IMR-90 (cell line): ENCODE measurements around the gene SLC5A1. TPM values are rescaled to one million over a fixed set of nuclear protein-coding genes. Genes with fewer than 3 reads are reported as not detected.

Source experiments
- ATAC-seq: fragments of 200-7000 bp; cut with Tn5 transposase; 2 replicates; pipeline ENCODE4 v1.9.1; 2020; ENCODE audit warnings: low read depth, mild to moderate bottlenecking, moderate library complexity
- BruUV-seq: library from RNA; stranded (reverse); fragments of 400-500 nt; replicated peaks from 2 replicates; lab custom pipeline; 2021; lab: Mats Ljungman, UMichigan
- CTCF ChIA-PET: fragments of 300-600 bp; formaldehyde crosslinking; extraction: SDS; loops from one replicate; lab custom pipeline; 2021; ENCODE audit warnings: antibody characterized with exemption; lab: Yijun Ruan, JAX
- POLR2A ChIA-PET: fragments of 300-600 bp; sonication (Branson Sonifier 250); formaldehyde crosslinking; loops from one replicate; lab custom pipeline; 2022; ENCODE audit warnings: antibody characterized with exemption; ENCODE audit not compliant: unreplicated experiment; lab: Charles Lee
- DNase-seq: peaks from one replicate; pipeline ENCODE4 v3.0.0; 2013
- H2AFZ ChIP-seq: replicated peaks from 2 replicates; pipeline ENCODE3; 2013; ENCODE audit warnings: low read length, mild to moderate bottlenecking; ENCODE audit not compliant: poor library complexity
- H2AK5ac ChIP-seq: 2 replicates; pipeline ENCODE4 v1.6.1; 2013; ENCODE audit warnings: low read depth, low read length, inconsistent platforms
- H2AK9ac ChIP-seq: replicated peaks from 2 replicates; pipeline ENCODE3; 2013; ENCODE audit warnings: mild to moderate bottlenecking, low read depth, low read length, moderate library complexity; ENCODE audit not compliant: poor library complexity
- H2BK120ac ChIP-seq: 2 replicates; pipeline ENCODE4 v1.6.1; 2013; ENCODE audit warnings: low read depth, low read length, inconsistent platforms
- H2BK15ac ChIP-seq: 3 replicates; pipeline ENCODE4 v1.6.1; 2013; ENCODE audit warnings: low read depth, low read length, inconsistent platforms
- H2BK20ac ChIP-seq: 2 replicates; pipeline ENCODE4 v1.6.1; 2013; ENCODE audit warnings: low read depth, mild to moderate bottlenecking, inconsistent platforms, low read length, moderate library complexity
- H2BK5ac ChIP-seq: 2 replicates; pipeline ENCODE4 v1.6.1; 2013; ENCODE audit warnings: mild to moderate bottlenecking, low read depth, low read length, inconsistent platforms; ENCODE audit not compliant: poor library complexity, severe bottlenecking
- H3K14ac ChIP-seq: replicated peaks from 2 replicates; pipeline ENCODE4 v1.6.1; 2013; ENCODE audit warnings: low read depth, low read length, inconsistent platforms
- H3K18ac ChIP-seq: 2 replicates; pipeline ENCODE4 v1.6.1; 2013; ENCODE audit warnings: low read depth, low read length, control low read depth
- H3K23ac ChIP-seq: 2 replicates; pipeline ENCODE4 v1.6.1; 2013; ENCODE audit warnings: low read depth, low read length, inconsistent platforms
- H3K27ac ChIP-seq: 2 replicates; pipeline ENCODE4 v1.5.1; 2013; ENCODE audit warnings: mild to moderate bottlenecking, control low read depth, low read length; ENCODE audit not compliant: insufficient read depth
- H3K27me3 ChIP-seq: 2 replicates; pipeline ENCODE4 v1.6.1; 2013; ENCODE audit warnings: low read length; ENCODE audit not compliant: control insufficient read depth, insufficient read depth
- H3K36me3 ChIP-seq: 2 replicates; pipeline ENCODE4 v1.6.1; 2013; ENCODE audit warnings: low read length, mixed read lengths; ENCODE audit not compliant: control insufficient read depth, insufficient read depth
- H3K4ac ChIP-seq: 2 replicates; pipeline ENCODE4 v1.6.1; 2013; ENCODE audit warnings: low read depth, low read length, inconsistent platforms
- H3K4me1 ChIP-seq: 2 replicates; pipeline ENCODE4 v1.6.1; 2013; ENCODE audit warnings: low read length, mixed read lengths; ENCODE audit not compliant: control insufficient read depth, insufficient read depth
- H3K4me2 ChIP-seq: 2 replicates; pipeline ENCODE4 v1.6.1; 2013; ENCODE audit warnings: low read depth, mild to moderate bottlenecking, control low read depth, low read length, moderate library complexity
- H3K4me3 ChIP-seq: 2 replicates; pipeline ENCODE4 v1.5.1; 2013; ENCODE audit warnings: low read depth, mild to moderate bottlenecking, control low read depth, low read length, moderate library complexity; ENCODE audit not compliant: insufficient read depth
- H3K56ac ChIP-seq: 2 replicates; pipeline ENCODE4 v1.6.1; 2013; ENCODE audit warnings: low read length, inconsistent platforms; ENCODE audit not compliant: insufficient read depth; ENCODE audit errors: extremely low read depth
- H3K79me1 ChIP-seq, 2 experiments: 2 replicates each; pipeline ENCODE4 v1.6.1; 2013; ENCODE audit warnings: low read length in 2 of 2, inconsistent platforms in 1 of 2, low read depth in 1 of 2
- H3K9ac ChIP-seq: 2 replicates; pipeline ENCODE4 v1.6.1; 2013; ENCODE audit warnings: low read depth, low read length, control low read depth
- H3K9me1 ChIP-seq: 2 replicates; pipeline ENCODE4 v1.6.1; 2013; ENCODE audit warnings: low read length, inconsistent platforms; ENCODE audit not compliant: insufficient read depth
- H3K9me3 ChIP-seq: 2 replicates; pipeline ENCODE4 v1.6.1; 2013; ENCODE audit warnings: low read length; ENCODE audit not compliant: control insufficient read depth, insufficient read depth
- H4K20me1 ChIP-seq: 2 replicates; pipeline ENCODE4 v1.6.1; 2013; ENCODE audit warnings: low read length, inconsistent platforms; ENCODE audit not compliant: insufficient read depth
- H4K5ac ChIP-seq: 2 replicates; pipeline ENCODE4 v1.6.1; 2013; ENCODE audit warnings: mild to moderate bottlenecking, low read depth, low read length, control low read depth
- H4K8ac ChIP-seq, 2 experiments: 2 replicates each; pipeline ENCODE4 v1.6.1; 2013; ENCODE audit warnings: low read depth in 2 of 2, low read length in 2 of 2, control low read depth in 1 of 2, inconsistent platforms in 1 of 2
- H4K91ac ChIP-seq: 2 replicates; pipeline ENCODE4 v1.6.1; 2013; ENCODE audit warnings: low read depth, low read length, inconsistent platforms; ENCODE audit not compliant: insufficient read depth
- BHLHE40 ChIP-seq: fragments of 150-350 bp; IDR thresholded peaks from 2 replicates; pipeline ENCODE4 v1.6.1; 2016; ENCODE audit warnings: mild to moderate bottlenecking, low read depth, low read length
- CEBPB ChIP-seq: IDR thresholded peaks from 2 replicates; pipeline ENCODE4 v1.6.1; 2012; ENCODE audit warnings: low read depth, low read length, improper control_type of control experiment
- CTCF ChIP-seq: conservative IDR thresholded peaks from 2 replicates; pipeline ENCODE4 v1.5.1; 2012; ENCODE audit warnings: mild to moderate bottlenecking, low read depth, low read length, improper control_type of control experiment
- ELK1 ChIP-seq: fragments of 150-350 bp; IDR thresholded peaks from 2 replicates; pipeline ENCODE4 v1.6.1; 2016; ENCODE audit warnings: low read depth, mild to moderate bottlenecking, low read length, moderate library complexity, borderline replicate concordance
- MAFK ChIP-seq: IDR thresholded peaks from 2 replicates; pipeline ENCODE4 v1.6.1; 2012; ENCODE audit warnings: low read depth, low read length, improper control_type of control experiment
- MAZ ChIP-seq: IDR thresholded peaks from 2 replicates; pipeline ENCODE4 v1.6.1; 2012; ENCODE audit warnings: low read depth, mild to moderate bottlenecking, low read length, improper control_type of control experiment, moderate library complexity, borderline replicate concordance
- NFE2L2 ChIP-seq: fragments of 150-350 bp; IDR thresholded peaks from 2 replicates; pipeline ENCODE4 v1.6.1; 2016; ENCODE audit warnings: low read depth, mild to moderate bottlenecking, low read length
- SMC3 ChIP-seq: fragments of 150-350 bp; IDR thresholded peaks from 2 replicates; pipeline ENCODE4 v1.6.1; 2016; ENCODE audit warnings: low read depth, mild to moderate bottlenecking, antibody characterized with exemption, low read length, moderate library complexity
- USF2 ChIP-seq: fragments of 150-350 bp; IDR thresholded peaks from 2 replicates; pipeline ENCODE4 v1.6.1; 2017; ENCODE audit warnings: mild to moderate bottlenecking, antibody characterized with exemption, low read length, low read depth
- WGBS, 2 experiments: methylation state at CpG; one replicate each; pipeline versions ENCODE4 v1.1.5 to v1.1.7; 2013; ENCODE audit warnings: missing lambda C conversion rate in 2 of 2; ENCODE audit not compliant: insufficient read length in 1 of 2; ENCODE audit errors: extremely low coverage in 2 of 2; 5-methylcytosine and 5-hydroxymethylcytosine counted together
- dilution Hi-C: fragments of 300-500 bp; cut with HindIII; formaldehyde crosslinking; loops from one replicate; pipeline ENCODE4 v1.14.3; 2018; ENCODE audit warnings: low sequenced_read_pairs; ENCODE audit not compliant: unreplicated experiment
- in situ Hi-C: fragments of 300-500 bp; cut with MboI; formaldehyde crosslinking; loops from 3 replicates; pipeline ENCODE4 v1.14.3; 2019; ENCODE audit warnings: low sequenced_read_pairs, inconsistent platforms, mixed read lengths
- intact Hi-C: fragments of 100-400 bp; cut with micrococcal nuclease; formaldehyde crosslinking; loops from 2 replicates; pipeline ENCODE4 v1.10.0; 2022
- polyA plus RNA-seq, 3 experiments: library from polyadenylated mRNA; depleted of rRNA; stranded (reverse); fragments of >200 nt; gene quantifications; 2 replicates each; pipeline ENCODE4 v1.2.3, GENCODE V29; 2012; ENCODE audit warnings: low replicate concordance in 1 of 3
- total RNA-seq: library from RNA; depleted of rRNA; stranded (reverse); fragments of >200 nt; gene quantifications from 2 replicates; pipeline ENCODE4 v1.2.3, GENCODE V29; 2012

The SLC5A1 gene
- total and polyA plus RNA-seq, 2 of the 4 experiments (the other 2 are of a cell fraction), result not detected

- H4K20me1 ChIP-seq, result no peaks in the 10 kb centered on the region
- H4K5ac ChIP-seq, result no peak overlapping the region
- no peak overlapping the region for H3K14ac ChIP-seq
- no peak overlapping the region for H2AK9ac ChIP-seq
- ChIA-PET CTCF (no interaction called here), POLR2A (no interaction called here)
- H2BK20ac ChIP-seq, result no peak overlapping the region
- ATAC-seq (no peak), DNase-seq (no peak)
- H3K18ac ChIP-seq, result no peak overlapping the region
- no peak overlapping the region for H2AFZ ChIP-seq
- no peaks in the 10 kb centered on the region for H3K27me3 ChIP-seq
- no peak overlapping the region for H3K23ac ChIP-seq
- in situ Hi-C loops, result no loop called here
- H3K9me1 ChIP-seq, result no peaks in the 10 kb centered on the region
- no peak overlapping the region for H2BK15ac ChIP-seq
- dilution Hi-C loops, result no loop called here
- H3K4me3 ChIP-seq, result no peak overlapping the region
- WGBS, 2 experiments, result no CpG with 5 or more reads among the region's 1 CpG
- H3K9ac ChIP-seq, result no peak overlapping the region
- H3K56ac ChIP-seq, result no peak overlapping the region
- no peak overlapping the region for H2BK5ac ChIP-seq
- no peak overlapping the region for H4K8ac ChIP-seq
- H3K9me3 ChIP-seq, result no peaks in the 10 kb centered on the region
- TF ChIP-seq MAZ (no peak), SMC3 (no peak), CTCF (no peak), ELK1 (no peak), BHLHE40 (no peak), CEBPB (no peak), NFE2L2 (no peak), MAFK (no peak), USF2 (no peak)
- H2AK5ac ChIP-seq, result no peak overlapping the region
- H3K79me1 ChIP-seq, result no peaks in the 10 kb centered on the region
- H3K4me2 ChIP-seq, result no peak overlapping the region
- no peak overlapping the region for H4K91ac ChIP-seq
- BruUV-seq, result no TSS peak
- no peaks in the 10 kb centered on the region for H3K36me3 ChIP-seq
- H3K4me1 ChIP-seq, result no peaks in the 10 kb centered on the region
- intact Hi-C loops, result no loop called here
- no peak overlapping the region for H3K4ac ChIP-seq
- no peak overlapping the region for H3K27ac ChIP-seq
- no peak overlapping the region for H2BK120ac ChIP-seq
Measured at GRCh38 chr22:32132783-32133182, 89.7 kb downstream of the SLC5A1 start.
